ENCODE results near the gene CELF5. TPM values are rescaled to one million over a fixed set of nuclear protein-coding genes. Genes with fewer than 3 reads are reported as not detected.

The CELF5 gene
- total and polyA plus RNA-seq, 10 of the 15 experiments (the other 5 are each of a cell fraction or from before 2014, with no cell fraction given), result 0.01 to 0.04 TPM; not detected in 8

DNA sequence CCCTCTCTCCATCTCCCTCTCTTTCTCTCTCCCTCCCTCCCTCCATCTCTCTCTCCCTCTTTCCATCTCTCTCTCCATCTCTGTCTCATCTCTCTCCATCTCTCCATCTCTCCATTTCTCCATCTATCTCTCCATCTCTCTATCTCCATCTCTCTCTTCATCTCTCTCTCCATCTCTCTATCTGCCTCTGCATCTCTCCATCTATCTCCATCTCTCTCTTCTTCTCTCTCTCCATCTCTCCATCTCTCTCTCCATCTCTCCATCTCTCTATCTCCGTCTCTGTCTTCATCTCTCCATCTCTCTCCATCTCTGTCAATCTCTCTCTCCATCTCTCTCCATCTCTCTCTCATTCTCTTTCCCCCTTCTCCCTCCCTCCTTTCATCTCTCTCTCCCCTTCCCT lies 85.8 kb downstream of the CELF5 start:
- in situ Hi-C loops (cut with MboI) (no loop called here), intact Hi-C loops (cut with micrococcal nuclease; ENCODE audit: unreplicated experiment) (no loop called here)
- no peak for FAIRE-seq
- no peaks in the 10 kb centered on the region for H3K36me3 ChIP-seq (ENCODE audit: control insufficient read depth in 2 of 2, insufficient read depth in 2 of 2, low read length in 1 of 2)
- H2AFZ ChIP-seq (ENCODE audit: control insufficient read depth, low read depth, low read length), result no peak overlapping the region
- ChIA-PET SMC1A (ENCODE audit: uncharacterized antibody, unreplicated experiment) (no interaction called here), CTCF (no interaction called here), POLR2A (no interaction called here), RAD21 (ENCODE audit: unreplicated experiment) (no interaction called here)
- no peak for ATAC-seq
- no peak overlapping the region for H3K4me3 ChIP-seq
- no peaks in the 10 kb centered on the region; a peak in 1 of 4 replicates for H3K27me3 ChIP-seq (replicated peaks in 1 of 2; ENCODE audit: control insufficient read depth in 2 of 2, insufficient read depth in 2 of 2, low read length in 1 of 2)
- H3K4me2 ChIP-seq (ENCODE audit: control insufficient read depth, insufficient read depth), result no peak overlapping the region
- no TSS peak for BruUV-seq (replicated peaks)
- H3K9me3 ChIP-seq (replicated peaks; ENCODE audit: control insufficient read depth, insufficient read depth, low read length), result no peaks in the 10 kb centered on the region; the same call in 2 of the 3 replicates
- DNase-seq (ENCODE audit: low read depth, low spot score), result no peak
- TF ChIP-seq RB1 (IDR thresholded peaks at IDR 0.05; ENCODE audit: borderline replicate concordance) (no peak), PAX8 (IDR thresholded peaks at IDR 0.05) (no peak), EZH2 (IDR thresholded peaks at IDR 0.05; ENCODE audit: borderline replicate concordance, control insufficient read depth, low read depth, low read length) (no peak), CHD4 (IDR thresholded peaks at IDR 0.05) (no peak), CREB1 (IDR thresholded peaks at IDR 0.05; ENCODE audit: low read depth) (no peak), RBBP5 (conservative IDR thresholded peaks at IDR 0.05) (no peak), ATF7 (IDR thresholded peaks at IDR 0.05; ENCODE audit: low read depth) (no peak), RAD51 (IDR thresholded peaks at IDR 0.05) (no peak), TAF1 (IDR thresholded peaks at IDR 0.05; ENCODE audit: borderline replicate concordance, low read depth, low read length) (no peak), NR2C1 (IDR thresholded peaks at IDR 0.05) (no peak), MTA2 (IDR thresholded peaks at IDR 0.05; ENCODE audit: low read depth) (no peak)
- H4K20me1 ChIP-seq (ENCODE audit: control insufficient read depth, insufficient read depth), result no peaks in the 10 kb centered on the region
- H3K4me1 ChIP-seq (ENCODE audit: control insufficient read depth, insufficient read depth, low read length), result no peaks in the 10 kb centered on the region
- H3K9ac ChIP-seq (ENCODE audit: control insufficient read depth, insufficient read depth, low read length), result no peak overlapping the region
- WGBS (ENCODE audit: insufficient coverage, insufficient replicate concordance, low lambda C conversion rate, missing lambda C conversion rate), result 21% methylated on average over 1 of the region's 1 CpG
- H3K27ac ChIP-seq (ENCODE audit: control insufficient read depth, insufficient read depth), result no peak overlapping the region
- no peaks in the 10 kb centered on the region for H3K79me2 ChIP-seq (ENCODE audit: control insufficient read depth, insufficient read depth, low read length)

DNA sequence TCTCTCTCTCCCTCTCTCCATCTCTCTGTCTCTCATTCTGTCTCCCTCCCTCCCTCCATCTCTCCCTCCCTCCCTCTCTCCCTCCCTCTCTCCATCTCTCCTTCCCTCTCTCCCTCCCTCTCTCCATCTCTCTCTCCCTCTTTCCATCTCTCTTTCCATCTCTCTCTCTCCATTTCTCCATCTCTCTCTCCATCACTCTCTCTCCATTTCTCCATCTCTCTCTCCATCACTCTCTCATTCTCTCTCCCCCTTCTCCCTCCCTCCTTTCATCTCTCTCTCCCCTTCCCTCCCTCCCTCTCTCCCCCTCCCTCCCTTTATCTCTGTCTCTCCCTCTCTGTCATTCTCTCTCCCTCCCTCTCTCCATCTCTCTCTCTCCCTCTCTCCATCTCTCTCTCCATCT lies 86.2 kb downstream of the CELF5 start:
- BruUV-seq (replicated peaks), result no TSS peak
- Histone ChIP-seq H3K9ac (ENCODE audit: control insufficient read depth, insufficient read depth, low read length) (no peak overlapping the region), H3K9me3 (replicated peaks; ENCODE audit: control insufficient read depth, insufficient read depth, low read length) (no peaks in the 10 kb centered on the region; the same call in 2 of the 3 replicates), H3K79me2 (ENCODE audit: control insufficient read depth, insufficient read depth, low read length) (no peaks in the 10 kb centered on the region), H3K4me2 (ENCODE audit: control insufficient read depth, insufficient read depth) (no peak overlapping the region), H3K27me3 (replicated peaks in 1 of 2; ENCODE audit: control insufficient read depth in 2 of 2, insufficient read depth in 2 of 2, low read length in 1 of 2) (no peaks in the 10 kb centered on the region; a peak in 1 of 4 replicates), H4K20me1 (ENCODE audit: control insufficient read depth, insufficient read depth) (no peaks in the 10 kb centered on the region), H3K36me3 (ENCODE audit: control insufficient read depth in 2 of 2, insufficient read depth in 2 of 2, low read length in 1 of 2) (no peaks in the 10 kb centered on the region), H3K4me1 (ENCODE audit: control insufficient read depth, insufficient read depth, low read length) (no peaks in the 10 kb centered on the region), H3K4me3 (no peak overlapping the region), H3K27ac (ENCODE audit: control insufficient read depth, insufficient read depth) (no peak overlapping the region), H2AFZ (ENCODE audit: control insufficient read depth, low read depth, low read length) (no peak overlapping the region)
- in situ Hi-C loops (cut with MboI), result no loop called here
- ATAC-seq, result no peak
- ChIA-PET SMC1A (ENCODE audit: uncharacterized antibody, unreplicated experiment) (no interaction called here), CTCF (no interaction called here), POLR2A (no interaction called here), RAD21 (ENCODE audit: unreplicated experiment) (no interaction called here)
- FAIRE-seq, result no peak
- no peak for DNase-seq (ENCODE audit: low read depth, low spot score)
- intact Hi-C loops (cut with micrococcal nuclease; ENCODE audit: unreplicated experiment), result no loop called here
- TF ChIP-seq SREBF2 (IDR thresholded peaks at IDR 0.05; ENCODE audit: low read length) (no peak), NKRF (conservative IDR thresholded peaks at IDR 0.05) (no peak), YBX1 (IDR thresholded peaks at IDR 0.05) (no peak), POLR2AphosphoS5 (IDR thresholded peaks at IDR 0.05; ENCODE audit: low read length) (no peak), BCL11A (IDR thresholded peaks at IDR 0.05; ENCODE audit: low read depth, low read length) (no peak), LARP7 (IDR thresholded peaks at IDR 0.05) (no peak), POLR2AphosphoS2 (IDR thresholded peaks at IDR 0.05; ENCODE audit: low read depth, low read length) (no peak), FOS (IDR thresholded peaks at IDR 0.05; ENCODE audit: borderline replicate concordance, extremely low read depth, insufficient read length) (no peak), SMAD1 (IDR thresholded peaks at IDR 0.05; ENCODE audit: low read depth, partially characterized antibody) (no peak)
- TF ChIP-seq, protein P1, sequence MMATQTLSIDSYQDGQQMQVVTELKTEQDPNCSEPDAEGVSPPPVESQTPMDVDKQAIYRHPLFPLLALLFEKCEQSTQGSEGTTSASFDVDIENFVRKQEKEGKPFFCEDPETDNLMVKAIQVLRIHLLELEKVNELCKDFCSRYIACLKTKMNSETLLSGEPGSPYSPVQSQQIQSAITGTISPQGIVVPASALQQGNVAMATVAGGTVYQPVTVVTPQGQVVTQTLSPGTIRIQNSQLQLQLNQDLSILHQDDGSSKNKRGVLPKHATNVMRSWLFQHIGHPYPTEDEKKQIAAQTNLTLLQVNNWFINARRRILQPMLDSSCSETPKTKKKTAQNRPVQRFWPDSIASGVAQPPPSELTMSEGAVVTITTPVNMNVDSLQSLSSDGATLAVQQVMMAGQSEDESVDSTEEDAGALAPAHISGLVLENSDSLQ (IDR thresholded peaks at IDR 0.05), result no peak
